ENCODE results near the gene CTSE.

Gene CTSE

GRCh38 chr1:205989786-205990185 lies 33.9 kb downstream of the CTSE start:
- no peak for DNase-seq

- DNase-seq: no peak
Observed at GRCh38 chr1:205988585-205988995, 35.1 kb downstream of the CTSE start.

- no peak for DNase-seq
Observed at GRCh38 chr1:205986861-205987260, 36.8 kb downstream of the CTSE start.

- DNase-seq: no peak
Observed at GRCh38 chr1:205986292-205986691, 37.4 kb downstream of the CTSE start.

GRCh38 chr1:205985330-205986005 lies 38.2 kb downstream of the CTSE start:
- DNase-seq: no peak

- no peak for DNase-seq
Observed at GRCh38 chr1:205983925-205984725, 39.6 kb downstream of the CTSE start.

- no peak for DNase-seq
Observed at GRCh38 chr1:205981257-205981656, 42.4 kb downstream of the CTSE start.

- no peak for DNase-seq
Observed at GRCh38 chr1:205980237-205980870, 43.3 kb downstream of the CTSE start.

- DNase-seq: no peak
Observed at GRCh38 chr1:205979301-205979700, 44.4 kb downstream of the CTSE start.

- DNase-seq: no peak
Observed at GRCh38 chr1:205978676-205979075, 45.0 kb downstream of the CTSE start.

GRCh38 chr1:205977402-205978014 lies 46.2 kb downstream of the CTSE start:
- peak; percentile 71 to 74 for DNase-seq

GRCh38 chr1:205976708-205977401 lies 46.8 kb downstream of the CTSE start:
- DNase-seq: no peak

GRCh38 chr1:205976036-205976435 lies 47.7 kb downstream of the CTSE start:
- DNase-seq: no peak

GRCh38 chr1:205975387-205975998 lies 48.2 kb downstream of the CTSE start:
- DNase-seq: no peak

GRCh38 chr1:205974712-205975111 lies 49.0 kb downstream of the CTSE start:
- no peak for DNase-seq

- DNase-seq: no peak
Observed at GRCh38 chr1:205973377-205974232, 50.1 kb downstream of the CTSE start.

GRCh38 chr1:205972491-205973168 lies 51.1 kb downstream of the CTSE start:
- no peak for DNase-seq

- DNase-seq: no peak
Observed at GRCh38 chr1:205972081-205972480, 51.6 kb downstream of the CTSE start.

- no peak for DNase-seq
Observed at GRCh38 chr1:205971082-205971481, 52.6 kb downstream of the CTSE start.

- DNase-seq: no peak
Observed at GRCh38 chr1:205970486-205970885, 53.2 kb downstream of the CTSE start.

GRCh38 chr1:205969229-205969628 lies 54.5 kb downstream of the CTSE start:
- no peak for DNase-seq

Data from activated CD4-positive, alpha-beta T cell treated with anti-CD3 and anti-CD28 coated beads, Interleukin-2, amount 50 U/mL, for 4 hours (primary cell).